ENCODE data around the gene BEX4.
A peak's percentile ranks its signal among the peaks of the same experiment; 100 is the strongest.
"Not testable (repeated sequence)": the region's sequence is repeated elsewhere in the genome, so short reads cannot be mapped to it uniquely, and the experiment has no call there.

BEX4 gene

GRCh38 chrX:103214870-103215424 lies at the start of gene BEX4:
TSS of gene BEX4 (plus strand) at chrX:103215108. CDS start at chrX:103216154, 1,046 bp downstream.
- DNase-seq (ENCODE audit: low read depth) = peak; percentile 64

GRCh38 chrX:103170216-103170615 lies 44.7 kb upstream of the BEX4 start:
- DNase-seq (ENCODE audit: low read depth) = no peak

GRCh38 chrX:103171353-103171752 lies 43.6 kb upstream of the BEX4 start:
- no peak for DNase-seq (ENCODE audit: low read depth)

- not testable (repeated sequence) for DNase-seq (ENCODE audit: low read depth)
Measured at GRCh38 chrX:103175256-103175655, 39.7 kb upstream of the BEX4 start.

- DNase-seq (ENCODE audit: low read depth) = peak; percentile 15
Measured at GRCh38 chrX:103175944-103176753, 38.8 kb upstream of the BEX4 start.

- no peak for DNase-seq (ENCODE audit: low read depth)
Measured at GRCh38 chrX:103177556-103177955, 37.4 kb upstream of the BEX4 start.

GRCh38 chrX:103183912-103184311 lies 31.0 kb upstream of the BEX4 start:
- DNase-seq (ENCODE audit: low read depth) = no peak

- DNase-seq (ENCODE audit: low read depth) = no peak
Measured at GRCh38 chrX:103187953-103188475, 26.9 kb upstream of the BEX4 start.

- DNase-seq (ENCODE audit: low read depth) = no peak
Measured at GRCh38 chrX:103197721-103198306, 17.1 kb upstream of the BEX4 start.

GRCh38 chrX:103198668-103199067 lies 16.2 kb upstream of the BEX4 start:
- DNase-seq (ENCODE audit: low read depth) = not testable (repeated sequence)

GRCh38 chrX:103201041-103201440 lies 13.9 kb upstream of the BEX4 start:
- no peak for DNase-seq (ENCODE audit: low read depth)

GRCh38 chrX:103210056-103210455 lies 4.9 kb upstream of the BEX4 start:
- DNase-seq (ENCODE audit: low read depth) = no peak

GRCh38 chrX:103211012-103211715 lies 3.7 kb upstream of the BEX4 start:
- DNase-seq (ENCODE audit: low read depth) = no peak

- no peak for DNase-seq (ENCODE audit: low read depth)
Measured at GRCh38 chrX:103212749-103213457, 2.0 kb upstream of the BEX4 start.

GRCh38 chrX:103215425-103215991 lies 600 bp downstream of the BEX4 start:
- peak; percentile 10 for DNase-seq (ENCODE audit: low read depth)

GRCh38 chrX:103220511-103221323 lies 5.8 kb downstream of the BEX4 start:
- DNase-seq (ENCODE audit: low read depth) = no peak

- DNase-seq (ENCODE audit: low read depth) = not testable (repeated sequence)
Measured at GRCh38 chrX:103225918-103226317, 11.0 kb downstream of the BEX4 start.

GRCh38 chrX:103233263-103233662 lies 18.4 kb downstream of the BEX4 start:
- no peak for DNase-seq (ENCODE audit: low read depth)

GRCh38 chrX:103234869-103235268 lies 20.0 kb downstream of the BEX4 start:
- DNase-seq (ENCODE audit: low read depth) = no peak

- DNase-seq (ENCODE audit: low read depth) = not testable (repeated sequence)
Measured at GRCh38 chrX:103235608-103236007, 20.7 kb downstream of the BEX4 start.
